DOHH2 (cell line): ENCODE measurements around the gene CLDN10.

Source experiments
- EZH2phosphoT487 ChIP-seq: fragments of 200-600 bp; sonication (generic); IDR thresholded peaks from 2 replicates; pipeline ENCODE4 v1.6.1; 2017; ENCODE audit warnings: borderline replicate concordance, mild to moderate bottlenecking, antibody characterized with exemption, low read length, moderate library complexity, mixed read lengths
- TF ChIP-seq, protein P1 (sequence below): fragments of 200-600 bp; sonication (generic); IDR thresholded peaks from one replicate; pipeline ENCODE4 v1.5.1; 2014; ENCODE audit warnings: antibody characterized with exemption, mild to moderate bottlenecking, low read depth, low read length; ENCODE audit not compliant: poor library complexity, severe bottlenecking

DNA sequence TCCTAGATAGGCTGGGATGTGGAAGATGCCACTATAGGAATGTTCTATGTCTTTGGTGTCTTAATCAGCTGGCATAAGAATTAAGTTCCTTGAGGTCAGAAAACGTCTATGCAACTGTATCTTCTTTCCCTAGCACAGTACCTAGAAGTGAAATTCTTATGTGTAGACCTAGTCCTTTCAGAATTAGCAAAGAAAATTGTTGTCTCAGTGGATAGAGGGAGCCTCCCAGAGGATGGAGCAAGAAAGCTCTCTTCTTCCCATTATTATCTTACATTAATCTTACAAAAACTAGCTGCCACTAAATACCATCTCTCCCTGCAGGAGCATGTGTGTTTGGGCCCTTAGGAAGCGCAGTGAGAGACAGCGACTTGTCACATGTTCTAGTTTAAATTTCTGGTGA, 11.6 kb downstream of the CLDN10 start:
- TF ChIP-seq, protein P1, sequence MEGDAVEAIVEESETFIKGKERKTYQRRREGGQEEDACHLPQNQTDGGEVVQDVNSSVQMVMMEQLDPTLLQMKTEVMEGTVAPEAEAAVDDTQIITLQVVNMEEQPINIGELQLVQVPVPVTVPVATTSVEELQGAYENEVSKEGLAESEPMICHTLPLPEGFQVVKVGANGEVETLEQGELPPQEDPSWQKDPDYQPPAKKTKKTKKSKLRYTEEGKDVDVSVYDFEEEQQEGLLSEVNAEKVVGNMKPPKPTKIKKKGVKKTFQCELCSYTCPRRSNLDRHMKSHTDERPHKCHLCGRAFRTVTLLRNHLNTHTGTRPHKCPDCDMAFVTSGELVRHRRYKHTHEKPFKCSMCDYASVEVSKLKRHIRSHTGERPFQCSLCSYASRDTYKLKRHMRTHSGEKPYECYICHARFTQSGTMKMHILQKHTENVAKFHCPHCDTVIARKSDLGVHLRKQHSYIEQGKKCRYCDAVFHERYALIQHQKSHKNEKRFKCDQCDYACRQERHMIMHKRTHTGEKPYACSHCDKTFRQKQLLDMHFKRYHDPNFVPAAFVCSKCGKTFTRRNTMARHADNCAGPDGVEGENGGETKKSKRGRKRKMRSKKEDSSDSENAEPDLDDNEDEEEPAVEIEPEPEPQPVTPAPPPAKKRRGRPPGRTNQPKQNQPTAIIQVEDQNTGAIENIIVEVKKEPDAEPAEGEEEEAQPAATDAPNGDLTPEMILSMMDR = no peak
- TF ChIP-seq EZH2phosphoT487 = no peak
